Fibroblast of lung (primary cell): ENCODE measurements around the gene CCDC78.

Source experiments
- CTCF ChIP-seq, 2 donors: IDR thresholded peaks in 1 of 2; conservative IDR thresholded peaks in 1 of 2; 1 replicate in 1 of 2; 2 replicates in 1 of 2; pipeline ENCODE4 v1.5.1; 2011 to 2012; ENCODE audit warnings: low read length in 2 of 2, control low read depth in 1 of 2, inconsistent platforms in 1 of 2, low read depth in 1 of 2, mild to moderate bottlenecking in 1 of 2
- EZH2 ChIP-seq: IDR thresholded peaks from 2 replicates; pipeline ENCODE4 v1.5.1; 2012; ENCODE audit warnings: low read length, control low read depth, mild to moderate bottlenecking; ENCODE audit errors: missing control alignments

DNA sequence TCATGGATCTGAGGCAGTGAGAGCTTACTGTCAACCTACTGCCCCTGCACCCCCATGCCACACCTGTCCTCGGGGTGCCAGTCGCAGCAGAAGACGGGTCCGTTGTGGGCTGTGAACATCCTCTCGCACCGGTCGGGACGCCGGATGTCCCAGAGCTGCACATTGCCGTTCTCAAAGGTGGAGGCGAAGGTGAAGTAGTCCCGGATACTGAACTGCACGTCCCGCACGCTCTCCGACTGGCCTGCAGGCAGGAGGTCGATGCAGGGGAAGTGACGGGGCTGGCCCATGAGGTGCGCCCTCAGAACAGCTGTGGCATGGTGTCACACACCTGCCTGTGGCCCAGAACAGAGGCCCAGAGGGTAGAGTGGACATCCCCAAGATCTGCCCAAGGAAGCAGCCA, 38.7 kb downstream of the CCDC78 start:
- TF ChIP-seq EZH2 (no peak), CTCF (conservative IDR thresholded peaks at IDR 0.05 in 1 of 2, IDR thresholded peaks at IDR 0.05 in 1 of 2; ENCODE audit: low read depth in 1 of 2, low read length in 2 of 2) (no peak)
